ENCODE measurements around the gene MAGI3.
"Not testable (repeated sequence)": the region's sequence is repeated elsewhere in the genome, so short reads cannot be mapped to it uniquely, and the experiment has no call there.

The MAGI3 gene

GRCh38 chr1:113714606-113715269 lies 324.4 kb downstream of the MAGI3 start:
- no peak for DNase-seq

GRCh38 chr1:113717506-113717905 lies 327.2 kb downstream of the MAGI3 start:
- not testable (repeated sequence) for DNase-seq

- not testable (repeated sequence) for DNase-seq
These were observed 328.3 kb downstream of the MAGI3 start for GRCh38 chr1:113718621-113719020.

DNA sequence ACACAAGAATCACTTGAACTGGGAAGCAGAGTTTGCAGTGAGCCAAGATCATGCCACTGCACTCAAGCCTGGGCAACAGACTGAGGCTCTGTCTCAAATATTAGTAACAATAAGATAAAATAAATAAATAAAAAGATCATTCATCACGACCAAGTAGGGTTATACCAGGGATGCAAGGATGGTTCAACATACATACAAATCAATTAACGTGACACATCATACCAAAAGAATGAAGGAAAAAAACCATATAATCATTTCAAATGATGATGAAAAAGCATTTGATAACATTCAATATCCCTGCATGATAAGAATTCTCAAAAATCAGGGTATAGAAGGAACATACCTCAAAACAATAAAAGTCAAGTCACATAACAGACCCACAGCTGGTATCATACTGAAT lies 330.7 kb downstream of the MAGI3 start:
- no peak for DNase-seq

- no peak for DNase-seq
These were observed 342.5 kb downstream of the MAGI3 start for GRCh38 chr1:113732802-113733201.

DNA sequence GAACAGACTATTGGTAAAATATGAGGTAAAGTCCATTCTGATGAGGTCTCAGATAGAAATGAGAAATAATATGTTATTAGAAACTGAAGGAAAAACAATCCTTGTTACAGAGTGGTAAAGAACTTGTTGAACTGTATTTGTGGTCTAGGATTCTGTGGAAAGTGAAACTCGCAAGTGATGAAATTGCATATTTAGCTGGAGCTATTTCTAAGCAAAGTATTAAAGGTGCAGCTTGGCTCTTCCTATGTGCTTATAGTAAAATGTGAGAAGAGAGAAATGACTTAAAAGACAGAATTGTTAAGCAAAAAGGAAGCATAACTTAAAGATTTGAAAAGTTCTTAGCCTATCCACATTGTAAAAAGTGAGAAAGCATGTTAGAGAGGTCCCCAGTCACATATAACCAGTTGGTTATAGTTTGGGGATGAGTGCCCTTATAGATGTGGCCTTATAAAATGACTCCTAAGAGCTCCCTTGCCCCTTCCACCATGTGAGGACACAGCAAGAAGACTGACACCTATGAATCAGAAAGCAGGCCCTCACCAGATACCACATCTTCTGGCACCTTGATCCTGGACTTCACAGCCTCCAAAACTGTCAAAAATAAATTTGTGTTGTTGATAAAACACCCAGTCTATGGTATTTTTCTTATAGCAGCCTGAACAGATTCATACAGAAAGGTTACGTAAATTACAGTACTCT lies 344.2 kb downstream of the MAGI3 start:
- no peak for DNase-seq
